DMS53 treated with DMSO at 0.1 percent for 48 hours (cell line): ENCODE measurements around the gene ASIC2.
A peak's percentile ranks its signal among the peaks of the same experiment; 100 is the strongest.

Experiments
- DNase-seq: peaks from one replicate; lab custom pipeline; 2025; ENCODE audit not compliant: unreplicated experiment; lab: John Stamatoyannopoulos, UW

Gene ASIC2

DNA sequence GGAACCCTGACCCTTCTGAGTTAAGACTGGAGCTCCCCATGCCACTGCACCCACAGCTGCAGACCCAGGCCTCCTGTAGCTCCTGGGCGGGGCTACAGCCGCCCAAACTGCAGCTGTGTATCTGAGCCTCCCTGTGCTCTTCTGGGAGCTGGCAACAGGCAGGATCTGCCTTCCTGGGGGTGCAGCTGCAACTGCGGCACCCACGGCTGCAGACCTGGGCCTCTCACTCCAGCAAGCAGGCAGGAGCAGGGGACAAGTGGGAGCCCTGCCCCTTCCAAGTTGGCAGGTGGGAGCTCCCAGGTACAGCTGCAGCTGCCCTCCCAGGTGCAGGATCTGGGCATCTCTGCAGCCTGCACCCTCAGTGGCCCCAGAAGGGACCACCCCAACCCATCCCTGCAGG lies 259.9 kb downstream of the ASIC2 start:
- no peak for DNase-seq

DNA sequence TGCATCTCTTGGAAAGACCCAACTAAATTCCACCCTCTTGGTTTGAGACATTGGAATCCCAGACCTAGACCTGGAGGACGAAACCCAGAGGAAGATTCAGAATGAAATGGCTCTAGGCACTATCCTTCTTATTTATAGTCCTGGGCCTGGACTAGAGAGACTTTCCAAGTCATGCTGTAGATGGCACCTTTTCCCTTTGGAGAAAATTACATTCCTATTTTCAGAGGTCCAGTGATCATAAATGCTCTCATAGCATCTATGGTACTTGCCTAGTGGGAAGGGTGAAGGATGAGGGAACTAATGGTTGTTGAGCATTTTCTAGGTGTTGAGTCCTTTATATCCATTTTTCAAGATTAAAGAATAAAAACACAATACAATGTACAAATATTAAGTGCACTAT lies 264.3 kb downstream of the ASIC2 start:
- DNase-seq, result no peak

DNA sequence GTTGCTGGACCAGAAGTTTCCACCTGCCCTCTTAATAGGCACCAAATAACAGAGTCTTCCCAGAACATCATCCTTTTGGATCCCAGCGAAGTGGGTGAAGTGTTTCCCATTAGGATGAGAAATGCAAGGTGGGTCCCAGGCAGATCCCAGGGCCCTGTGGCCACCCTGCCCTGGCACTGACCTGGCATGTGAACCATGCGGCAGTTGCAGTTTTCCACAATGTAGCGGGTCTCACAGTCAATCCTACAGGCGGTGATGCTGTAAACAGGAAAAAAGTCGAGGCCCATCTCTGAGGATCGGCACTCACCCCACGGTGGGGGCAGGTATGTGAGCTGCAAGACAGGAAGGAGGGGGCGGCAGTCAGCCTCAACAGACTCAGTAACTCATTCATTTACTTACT lies 265.0 kb downstream of the ASIC2 start:
- DNase-seq, result no peak

DNA sequence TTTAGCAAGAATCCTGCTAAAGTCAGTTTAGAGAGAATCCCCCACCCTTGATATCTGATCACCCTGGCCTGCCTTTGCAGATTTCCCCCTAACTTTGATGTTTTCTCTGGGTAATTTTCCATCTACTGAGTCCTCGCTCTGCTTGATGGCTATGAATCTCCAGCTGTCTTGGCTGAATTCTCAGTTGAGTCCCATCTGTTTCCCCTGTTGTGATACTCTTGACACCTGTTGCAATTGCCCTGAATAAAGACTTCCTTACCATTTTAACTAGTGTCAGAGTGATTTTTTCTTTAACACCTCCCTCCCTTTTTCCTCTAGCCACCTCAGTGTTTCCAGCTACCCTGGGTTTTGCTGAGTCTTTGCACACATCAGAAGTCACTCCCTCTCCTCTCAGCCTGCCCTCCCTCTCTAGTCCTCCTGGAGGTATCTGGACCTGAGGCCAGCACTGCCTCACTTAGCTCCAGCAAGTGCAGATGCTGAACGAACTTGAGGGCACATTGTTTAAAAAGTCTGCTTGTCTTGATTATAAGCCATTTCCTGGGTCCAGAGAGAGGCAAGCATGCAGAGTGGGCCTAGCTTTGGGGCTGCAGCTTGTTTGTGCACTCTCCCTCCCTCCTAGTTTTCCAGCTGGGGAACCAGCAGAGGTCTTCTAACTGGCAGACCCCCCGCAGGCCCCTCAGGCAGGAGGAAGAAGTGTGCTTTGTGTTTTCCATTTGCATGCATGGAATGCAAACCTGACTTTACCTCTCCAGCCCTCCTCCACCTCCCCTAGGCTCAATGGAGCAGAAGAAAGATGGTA lies 268.2 kb downstream of the ASIC2 start:
- no peak for DNase-seq

DNA sequence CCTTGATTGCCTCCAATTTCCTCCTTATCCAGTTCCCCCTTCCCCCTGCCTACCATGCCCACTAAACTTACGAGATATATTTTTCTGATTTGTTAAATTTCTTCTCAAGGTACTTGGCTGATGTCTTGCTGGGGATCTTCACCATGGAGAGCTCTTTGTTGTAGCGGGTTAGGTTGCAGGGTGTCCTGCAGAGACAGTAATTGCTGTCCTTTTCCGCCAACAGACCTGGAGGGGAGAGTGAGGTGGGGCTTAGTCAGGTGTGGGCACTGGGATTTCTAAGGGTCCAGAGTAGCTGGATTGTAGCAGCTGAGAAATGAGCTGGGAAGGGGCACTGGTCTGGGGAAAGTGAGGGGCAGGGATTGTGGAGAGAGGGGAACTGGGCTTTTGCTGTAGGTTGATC lies 269.3 kb downstream of the ASIC2 start:
- no peak for DNase-seq

DNA sequence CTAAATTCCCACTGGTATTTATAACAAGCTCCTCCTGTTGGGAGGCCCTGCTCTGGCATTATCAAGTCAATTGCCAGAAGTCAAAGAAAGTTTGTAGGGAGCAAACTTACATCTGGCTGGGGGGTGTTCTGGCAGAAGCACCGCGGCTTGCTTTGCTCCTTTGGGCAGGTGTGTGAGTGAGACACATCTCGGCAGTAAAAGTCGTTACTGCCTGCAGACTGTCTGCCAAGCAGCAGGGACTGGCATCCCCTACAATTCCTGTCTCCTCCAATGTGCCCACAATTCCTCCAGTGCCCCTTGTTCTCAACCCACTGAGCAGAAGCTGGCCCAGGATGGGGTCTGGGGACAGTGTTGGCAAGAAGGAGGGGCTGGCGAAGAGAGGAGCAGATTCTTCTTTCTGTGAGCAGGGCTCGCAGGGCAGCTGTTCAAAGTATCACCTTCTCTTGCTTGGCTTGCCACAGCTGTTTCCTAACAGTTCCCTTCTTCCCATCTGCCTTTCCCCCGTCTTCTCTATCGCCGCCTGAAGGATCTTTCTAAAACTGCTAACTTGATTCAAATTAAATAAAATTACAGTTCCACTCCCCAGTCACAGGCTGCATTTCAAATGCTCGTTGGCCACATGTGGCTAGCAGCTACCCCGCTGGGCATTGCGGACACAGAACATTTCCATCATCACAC lies 271.2 kb downstream of the ASIC2 start:
- DNase-seq, result no peak

DNA sequence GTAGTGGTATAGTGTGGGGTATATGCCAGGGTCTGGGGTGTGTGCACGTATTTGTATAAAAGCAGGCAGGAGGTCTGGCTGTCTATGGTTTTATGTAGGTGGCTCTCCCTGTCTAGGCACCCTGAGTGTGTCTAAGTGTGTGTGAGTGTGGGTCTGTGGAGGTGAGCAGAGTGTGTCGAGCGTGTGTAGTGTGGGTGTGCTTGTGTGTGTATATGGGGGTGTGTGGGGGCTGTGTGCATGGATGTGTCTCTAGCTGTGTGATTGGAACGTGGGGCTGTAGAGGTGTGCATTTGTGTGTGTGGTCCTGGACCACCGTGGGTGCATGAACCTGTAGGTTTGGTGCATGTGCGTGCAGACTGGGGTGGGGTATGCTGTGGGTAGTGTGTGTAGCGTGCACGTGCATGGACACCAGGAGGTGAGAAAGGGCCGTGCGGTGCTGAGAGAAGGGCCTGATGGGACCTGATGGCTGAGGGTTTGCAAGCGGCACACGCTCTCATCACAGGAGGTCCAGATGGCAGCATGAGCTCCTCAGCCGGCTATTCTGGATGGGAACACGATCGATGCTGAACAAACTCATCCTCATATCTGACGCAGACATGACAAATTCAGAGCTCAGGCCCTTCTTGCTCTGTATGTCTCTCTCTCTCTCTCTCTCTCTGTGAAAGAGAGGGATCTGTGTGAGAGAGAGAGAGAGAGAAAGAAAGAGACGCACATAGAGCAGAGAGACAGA lies 273.8 kb downstream of the ASIC2 start:
- DNase-seq, result no peak

DNA sequence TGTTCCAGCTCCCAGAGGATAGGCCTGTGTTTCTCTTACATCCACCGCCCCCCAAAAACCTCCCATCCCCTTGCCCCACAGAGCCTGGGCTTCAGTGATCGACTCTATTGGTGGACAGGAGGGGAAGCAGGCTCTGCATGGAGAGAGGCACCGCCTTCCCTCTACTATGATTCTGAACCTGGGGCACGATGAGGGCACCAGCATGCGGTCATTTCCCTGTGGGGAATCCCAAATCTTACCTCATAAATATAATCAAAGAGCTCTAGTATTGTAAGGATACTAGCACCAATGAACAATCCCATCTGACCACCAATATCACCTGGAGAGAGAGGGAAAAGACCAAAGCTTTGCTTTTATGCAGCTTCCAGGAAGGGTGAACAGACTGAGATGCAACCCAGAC lies 275.7 kb downstream of the ASIC2 start:
- DNase-seq, result no peak

DNA sequence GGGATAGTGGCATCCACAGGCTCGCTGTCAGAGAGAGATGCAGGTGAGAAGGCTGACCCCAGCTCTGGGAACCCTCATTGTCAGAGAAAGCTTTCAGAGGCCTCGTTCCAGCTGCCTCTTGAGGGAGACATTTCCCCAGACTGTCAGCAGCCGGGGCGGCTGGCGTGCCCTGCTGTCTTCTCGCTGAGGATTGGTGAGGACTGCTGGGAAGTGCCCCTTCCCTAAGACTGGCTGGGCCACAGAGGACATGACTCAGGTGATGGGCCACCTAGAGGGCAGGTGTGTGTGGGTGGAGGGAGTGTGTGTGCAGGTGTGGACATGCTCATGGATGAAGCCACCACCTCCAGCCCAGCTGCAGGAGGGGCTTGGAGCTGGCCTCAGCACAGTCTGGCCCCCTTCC lies 276.2 kb downstream of the ASIC2 start:
- no peak for DNase-seq

DNA sequence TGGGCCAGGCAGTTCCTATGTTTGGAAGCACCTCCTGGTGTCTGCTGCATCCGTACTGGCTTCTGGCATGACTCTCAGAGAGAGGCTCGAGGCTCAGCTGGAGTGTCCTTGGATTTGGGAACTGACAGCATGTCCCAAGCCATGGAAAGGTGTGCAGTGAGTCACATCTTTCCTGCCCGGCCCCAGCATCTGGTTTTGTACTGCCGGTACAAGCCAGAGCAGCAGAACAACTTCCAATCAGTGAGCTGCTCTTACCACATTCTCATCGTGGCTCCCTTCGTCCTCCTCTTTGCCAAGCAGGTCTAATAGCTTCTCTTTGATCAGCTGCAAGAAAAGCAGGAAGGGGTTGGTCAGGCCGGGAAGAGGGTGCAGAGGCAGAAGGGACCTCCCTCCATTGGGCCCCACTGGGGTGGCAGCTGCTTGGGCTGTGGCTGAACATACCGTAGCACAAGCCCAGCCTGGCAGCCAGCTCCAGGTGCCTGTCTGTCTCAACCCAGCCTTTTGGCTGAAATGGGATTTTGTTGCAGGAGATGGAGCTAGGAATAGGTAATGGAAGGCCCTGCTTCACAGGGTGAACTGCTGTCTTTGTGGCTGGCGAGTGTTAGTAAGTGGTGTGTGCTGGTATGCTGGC lies 277.3 kb downstream of the ASIC2 start:
- no peak for DNase-seq

DNA sequence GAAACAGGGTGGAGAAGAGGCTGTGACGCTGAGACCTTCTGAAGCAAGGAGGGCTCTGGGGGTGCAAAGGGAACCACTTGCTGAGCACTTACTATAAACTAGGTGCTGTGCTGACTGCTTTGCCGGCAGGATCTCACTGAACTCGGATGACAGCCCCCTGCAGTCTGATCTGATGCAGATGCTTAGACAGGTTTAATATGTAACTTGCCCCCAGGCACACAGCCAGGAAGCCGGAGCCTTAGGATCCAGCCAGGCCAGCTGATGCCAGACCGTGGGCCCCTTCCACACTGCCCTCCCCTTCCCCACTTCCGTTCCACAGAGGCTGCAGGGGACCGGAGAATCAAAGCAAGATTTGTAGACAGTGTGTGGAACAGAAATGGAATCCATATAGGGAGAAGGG lies 278.3 kb downstream of the ASIC2 start:
- no peak for DNase-seq

DNA sequence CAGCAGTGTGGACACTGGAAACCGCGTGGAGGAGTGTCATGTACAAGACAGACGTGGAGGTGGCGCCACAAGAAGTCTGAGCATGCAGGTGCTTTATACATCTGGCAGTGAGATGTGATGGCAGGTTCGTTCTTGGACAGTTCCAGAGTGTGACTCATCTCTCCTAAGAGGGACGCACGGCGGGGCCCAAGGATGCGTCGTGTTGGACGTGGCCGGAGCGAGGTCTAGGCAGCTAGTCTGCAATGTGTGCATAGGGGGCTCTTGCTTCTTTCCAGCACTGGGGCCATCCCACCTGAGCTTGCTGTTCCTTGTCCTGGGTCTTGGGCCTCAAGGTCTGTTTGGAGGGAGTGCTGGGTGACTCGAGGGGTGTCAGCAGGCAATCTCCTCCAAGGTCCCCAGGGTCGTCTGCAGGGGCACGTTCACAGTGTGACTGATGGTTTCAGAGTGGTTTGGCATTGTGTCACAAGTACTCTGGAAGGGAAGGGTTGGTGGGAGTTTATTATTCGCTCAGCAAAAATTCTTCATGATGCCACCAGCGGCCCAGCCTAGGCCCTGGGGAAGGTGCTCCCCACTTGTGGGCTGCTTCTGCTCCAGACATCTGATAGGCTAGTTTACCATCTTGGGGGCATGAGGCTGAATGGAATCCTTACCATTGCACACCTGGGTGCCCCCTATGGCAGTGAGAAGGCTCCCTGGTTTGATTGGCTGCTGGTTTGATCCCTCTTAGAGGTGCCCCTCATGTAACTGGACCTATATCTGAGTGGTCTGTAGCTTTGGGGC lies 279.3 kb downstream of the ASIC2 start:
- no peak for DNase-seq

DNA sequence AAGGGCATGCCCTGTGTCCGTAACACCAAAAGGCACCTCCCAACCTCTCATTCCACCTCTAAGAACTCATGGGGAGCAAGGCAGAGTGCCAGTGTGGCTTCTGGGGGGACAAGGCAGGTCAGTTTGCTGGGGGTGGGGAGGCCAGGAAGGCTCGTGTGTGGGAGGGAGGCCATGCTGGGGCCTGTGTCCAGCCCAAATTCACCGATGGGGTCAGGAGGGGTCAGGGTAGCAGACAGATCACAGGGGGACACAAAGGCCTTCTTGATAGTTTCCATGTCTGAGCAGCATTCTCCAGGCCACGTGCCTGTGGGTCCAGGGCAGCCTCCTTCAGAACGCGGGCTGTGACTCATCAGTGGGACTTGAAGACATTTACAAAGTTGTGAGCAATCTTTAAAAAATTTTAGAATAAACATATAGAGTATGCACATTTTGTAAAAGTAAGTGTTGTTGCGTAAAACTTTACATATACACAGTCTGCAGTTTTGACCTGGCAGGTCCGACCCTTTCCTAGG lies 280.5 kb downstream of the ASIC2 start:
- no peak for DNase-seq

DNA sequence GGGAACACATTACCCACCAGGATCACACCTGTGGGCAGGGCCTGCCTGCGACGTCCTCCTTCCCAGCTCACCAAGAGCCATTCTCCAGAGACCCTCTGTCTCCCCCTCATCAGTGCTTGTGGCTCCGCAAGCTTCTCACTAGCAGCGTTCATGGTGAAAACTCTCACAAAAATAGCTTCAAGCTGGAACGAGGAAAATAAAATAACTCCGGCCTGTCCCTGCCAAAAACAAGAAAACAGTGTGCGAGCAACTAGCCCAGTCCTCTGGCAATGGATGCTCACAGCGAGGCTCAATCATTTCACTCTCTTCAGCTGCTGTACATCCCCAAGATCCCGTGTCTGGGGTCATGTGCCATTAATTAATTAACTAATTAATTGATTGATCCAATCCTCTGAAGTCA lies 283.5 kb downstream of the ASIC2 start:
- no peak for DNase-seq

DNA sequence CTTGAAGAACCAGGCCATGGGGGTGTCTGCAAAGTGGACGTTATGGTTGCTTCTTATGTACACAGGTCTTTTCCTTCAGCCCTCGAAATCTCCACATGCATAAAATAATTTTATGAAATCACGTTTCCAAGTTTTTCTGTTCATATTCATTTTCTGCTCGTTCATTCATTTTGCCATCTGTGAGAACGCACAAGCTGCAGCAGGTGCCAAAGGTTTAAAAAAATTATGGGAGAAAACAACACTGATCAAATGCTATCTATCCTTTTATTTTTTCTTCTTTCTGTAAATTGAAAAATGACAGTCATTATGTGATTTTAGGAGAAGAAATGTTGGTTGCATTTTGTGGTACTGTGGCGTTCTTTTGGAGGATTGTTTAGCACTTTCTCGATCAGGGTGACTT lies 285.9 kb downstream of the ASIC2 start:
- DNase-seq, result no peak

DNA sequence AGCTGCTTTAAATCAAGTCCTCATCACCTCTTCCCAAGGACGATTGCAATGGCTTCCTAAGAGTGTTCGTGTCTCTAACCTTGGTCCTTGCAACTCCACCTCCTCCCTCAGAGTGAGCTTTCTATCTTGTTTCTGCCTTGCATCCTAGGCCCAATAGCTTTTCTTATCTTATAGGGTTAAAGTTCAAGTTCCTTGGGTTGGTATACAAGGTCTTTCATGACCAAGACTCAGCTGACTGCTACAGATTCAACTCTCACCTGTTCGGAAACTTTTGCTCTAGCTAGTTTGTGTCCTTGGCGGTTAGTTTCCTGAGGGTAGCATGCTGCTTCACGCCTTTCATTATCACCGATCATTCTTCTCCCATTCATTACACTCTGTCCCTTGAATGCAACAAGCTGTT lies 290.8 kb downstream of the ASIC2 start:
- DNase-seq, result no peak

DNA sequence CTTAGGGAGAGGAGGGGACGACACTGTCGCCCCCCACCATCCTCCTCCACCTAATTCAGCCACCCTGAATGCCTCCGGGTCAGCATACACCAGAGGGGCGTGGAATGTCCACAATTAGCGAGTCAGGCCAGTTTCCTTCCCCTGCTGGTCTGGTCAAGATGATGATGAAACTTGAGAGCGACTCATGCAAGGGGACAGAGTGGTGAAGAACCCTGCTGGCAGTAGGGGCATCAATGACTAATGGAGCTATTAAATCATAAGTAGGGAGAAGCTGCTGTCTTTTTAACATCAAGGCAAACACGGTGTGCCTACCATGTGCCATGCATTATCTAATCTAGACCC lies 294.2 kb downstream of the ASIC2 start:
- DNase-seq, result no peak

DNA sequence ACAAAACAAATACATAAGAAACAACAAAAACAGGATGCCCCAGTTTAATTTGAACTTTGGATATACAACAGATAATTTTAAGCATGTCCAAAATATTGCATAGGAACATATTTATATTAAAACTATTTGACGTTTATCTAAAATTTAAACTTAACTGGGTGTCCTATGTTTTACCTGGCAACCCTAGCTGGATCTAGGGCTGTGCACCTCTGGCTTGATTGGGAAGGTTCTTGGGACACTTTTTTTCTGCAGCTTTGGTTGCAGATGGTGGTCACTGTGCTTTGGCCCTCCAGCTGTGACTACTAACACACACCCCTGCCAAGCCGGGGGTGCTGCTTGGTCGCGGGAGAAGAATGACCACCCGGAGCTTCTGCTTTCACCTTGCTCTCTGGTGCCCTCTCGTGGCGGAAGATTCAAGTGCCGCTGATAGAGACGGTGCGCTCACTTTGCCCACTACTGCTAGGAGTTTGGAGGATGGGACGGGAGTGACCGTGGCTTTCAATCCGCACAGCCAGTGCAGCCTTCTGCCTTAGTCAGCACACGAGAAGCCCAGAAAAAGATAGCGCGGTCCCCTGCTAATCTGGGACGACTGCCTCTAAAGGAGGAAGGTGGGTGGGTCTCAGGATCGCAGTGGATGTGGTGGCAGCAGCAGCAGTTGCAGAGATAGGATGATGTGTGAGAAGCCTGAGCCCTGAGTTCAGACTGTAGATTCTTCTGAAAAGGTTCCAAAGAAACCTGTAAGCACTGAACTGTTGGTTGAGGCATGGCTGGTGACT lies 294.8 kb downstream of the ASIC2 start:
- peak; percentile 1 for DNase-seq

DNA sequence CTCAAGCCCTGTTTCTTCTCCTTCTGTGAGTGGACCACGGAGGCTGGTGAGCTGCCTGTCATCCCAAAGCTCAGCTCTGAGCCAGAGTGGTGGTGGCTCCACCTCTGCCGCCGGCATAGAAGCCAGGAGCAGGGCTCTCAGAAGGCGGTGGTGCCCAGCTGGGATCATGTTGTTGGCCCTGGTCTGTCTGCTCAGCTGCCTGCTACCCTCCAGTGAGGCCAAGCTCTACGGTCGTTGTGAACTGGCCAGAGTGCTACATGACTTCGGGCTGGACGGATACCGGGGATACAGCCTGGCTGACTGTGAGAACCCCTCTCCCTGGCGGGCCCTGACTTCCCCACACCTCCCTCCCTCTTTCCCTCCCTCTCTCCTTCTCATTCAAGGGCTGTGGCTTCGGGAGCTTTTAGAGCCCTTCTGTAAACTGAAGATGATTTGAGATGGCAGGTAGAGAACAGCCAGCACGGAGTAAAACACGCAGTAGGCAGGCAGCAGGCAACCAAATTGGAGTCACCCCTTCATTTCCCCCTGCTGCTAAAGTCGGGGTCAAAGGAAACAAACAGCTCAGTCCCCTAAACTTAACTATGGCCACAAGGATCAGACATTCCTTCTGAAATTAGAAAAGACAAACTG lies 297.6 kb downstream of the ASIC2 start:
- no peak for DNase-seq

DNA sequence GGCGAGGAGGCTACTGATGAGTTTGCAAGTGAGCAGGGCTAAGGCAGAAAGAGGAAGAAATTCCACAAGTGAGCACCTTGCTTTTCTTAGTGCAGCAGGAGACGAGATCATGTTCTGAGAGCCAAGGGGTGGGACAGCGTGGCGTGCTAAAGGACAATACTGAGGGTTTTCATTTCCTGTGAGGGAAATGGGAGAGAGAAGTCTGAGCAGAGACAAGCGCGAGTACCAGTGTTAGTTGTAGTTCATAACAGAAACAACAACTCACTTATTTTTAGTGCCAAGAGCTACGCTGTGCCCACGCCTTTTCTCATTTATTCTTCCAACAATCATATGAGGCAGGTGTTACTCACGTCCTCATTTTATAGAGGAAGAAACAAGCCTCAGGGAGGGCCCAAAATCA lies 299.1 kb downstream of the ASIC2 start:
- no peak for DNase-seq
